HG03196 (cell line): ENCODE measurements around the gene OR8G5.

Source experiments
- ATAC-seq: cut with Tn5 transposase; IDR thresholded peaks from one replicate; pipeline ENCODE4 v1.9.1; 2021; ENCODE audit not compliant: unreplicated experiment

Gene OR8G5

GRCh38 chr11:124285610-124286344 lies 29.6 kb downstream of the OR8G5 start:
- no peak for ATAC-seq

- ATAC-seq: no peak
Measured at GRCh38 chr11:124294687-124295086, 38.5 kb downstream of the OR8G5 start.

GRCh38 chr11:124296016-124296415 lies 39.8 kb downstream of the OR8G5 start:
- no peak for ATAC-seq

- no peak for ATAC-seq
Measured at GRCh38 chr11:124297921-124298320, 41.7 kb downstream of the OR8G5 start.

- ATAC-seq: no peak
Measured at GRCh38 chr11:124301548-124301947, 45.4 kb downstream of the OR8G5 start.

- no peak for ATAC-seq
Measured at GRCh38 chr11:124302347-124303125, 46.4 kb downstream of the OR8G5 start.

DNA sequence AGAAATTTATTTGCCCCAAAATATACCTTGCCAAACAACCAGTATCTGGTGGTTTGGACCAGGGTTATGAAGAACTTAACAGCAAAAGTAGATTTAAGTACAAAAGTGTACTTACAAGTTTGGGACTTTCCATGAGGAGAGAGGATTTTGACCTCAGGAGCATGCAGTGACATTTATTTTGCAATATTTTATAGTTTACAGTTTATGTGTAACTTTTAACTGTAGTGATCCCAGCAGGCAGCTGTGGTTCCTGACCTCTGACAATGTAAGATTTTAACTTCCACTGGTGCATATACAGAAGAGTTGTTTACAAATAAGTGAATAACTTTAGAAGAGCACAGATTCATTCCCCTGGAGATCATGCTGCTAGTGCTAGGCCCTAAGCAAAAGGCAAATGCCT lies 50.9 kb downstream of the OR8G5 start:
- ATAC-seq: no peak

DNA sequence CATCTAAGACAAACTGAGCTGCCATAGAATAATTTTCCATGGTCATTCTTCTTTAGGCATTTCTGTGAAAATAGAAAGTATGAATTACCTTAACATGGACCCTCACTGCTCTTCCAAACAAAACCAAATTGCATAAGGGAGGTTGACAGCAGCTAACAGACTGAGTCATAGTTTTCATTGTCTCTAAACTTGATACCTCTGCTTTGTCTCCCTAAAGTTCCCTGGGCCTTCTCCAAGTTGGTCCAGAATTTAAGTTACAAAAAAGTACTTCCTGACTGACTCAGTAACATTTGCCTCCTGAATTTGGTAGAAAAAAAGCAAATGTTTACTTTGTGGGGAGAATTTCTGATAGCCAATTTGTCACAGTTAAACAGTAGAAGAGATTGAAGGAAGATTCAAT lies 54.5 kb downstream of the OR8G5 start:
- no peak for ATAC-seq

- ATAC-seq: no peak
Measured at GRCh38 chr11:124311269-124311668, 55.1 kb downstream of the OR8G5 start.

DNA sequence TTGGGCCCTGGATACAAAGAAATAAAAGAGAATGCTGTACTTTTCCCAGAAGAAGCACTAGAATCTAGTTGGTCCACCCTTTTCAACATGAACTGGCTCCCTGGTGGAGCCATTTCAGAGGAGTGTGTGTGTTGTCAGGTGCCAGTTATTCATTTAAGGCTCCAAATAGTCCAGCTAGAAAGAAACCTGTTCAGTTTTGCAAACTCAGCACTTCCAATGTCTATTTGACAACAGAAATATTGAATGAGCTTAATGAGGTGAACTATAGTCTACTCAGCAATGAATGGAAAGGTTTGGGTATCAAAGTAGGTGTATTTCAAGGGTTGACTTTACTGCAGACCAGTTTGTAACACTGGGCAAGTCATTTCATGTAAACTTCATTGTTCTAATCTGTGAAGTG lies 55.5 kb downstream of the OR8G5 start:
- ATAC-seq: no peak

GRCh38 chr11:124313131-124313530 lies 57.0 kb downstream of the OR8G5 start:
- ATAC-seq: no peak

DNA sequence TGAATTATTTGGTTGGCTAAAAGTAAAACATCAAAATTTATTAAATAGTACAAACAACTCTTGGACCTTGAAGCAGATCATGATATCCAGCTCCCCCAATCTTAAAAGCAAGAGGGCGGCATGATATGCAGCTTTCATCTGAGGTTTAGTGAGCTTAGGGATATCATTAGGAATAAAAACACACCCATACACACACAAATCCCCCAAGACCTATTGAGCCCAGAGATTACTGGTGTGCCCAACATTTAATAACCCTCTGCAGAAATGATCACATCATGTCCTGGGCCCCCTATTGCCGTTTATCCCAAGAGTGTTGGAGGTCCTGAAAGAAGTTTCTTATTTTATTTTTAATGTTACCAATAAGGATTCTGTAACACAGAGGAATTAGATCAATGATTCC lies 57.7 kb downstream of the OR8G5 start, which contains the start of gene OR8D1:
Gene OR8D1, minus strand, starts transcription at position 101 of the 400 bp plus-strand sequence. CDS start 3,183 bp downstream, outside the sequence.
- no peak for ATAC-seq

GRCh38 chr11:124315052-124315451 lies 58.9 kb downstream of the OR8G5 start:
- no peak for ATAC-seq
